Immature natural killer cell (primary cell): ENCODE measurements around the gene PRKAA1. TPM values are rescaled to one million over a fixed set of nuclear protein-coding genes. Genes with fewer than 3 reads are reported as not detected.
"Not testable (repeated sequence)": the region's sequence is repeated elsewhere in the genome, so short reads cannot be mapped to it uniquely, and the experiment has no call there.

ENCODE experiments used
- DNase-seq, 3 donors: peaks; one replicate each; pipeline ENCODE4 v3.0.0; 2022; ENCODE audit warnings: mixed read lengths in 1 of 3
- H3K27ac Mint-ChIP-seq, 6 donors: one replicate each; pipeline ENCODE4 v1.8.0; 2020; ENCODE audit warnings: mixed read lengths in 6 of 6, mild to moderate bottlenecking in 5 of 6, inconsistent platforms in 4 of 6, moderate library complexity in 3 of 6
- H3K27me3 Mint-ChIP-seq, 3 donors: one replicate each; pipeline ENCODE4 v1.8.0; 2020 to 2021; ENCODE audit warnings: low read depth in 3 of 3, mild to moderate bottlenecking in 3 of 3, mixed read lengths in 3 of 3, moderate library complexity in 3 of 3, inconsistent platforms in 1 of 3
- H3K36me3 Mint-ChIP-seq, 3 donors: one replicate each; pipeline ENCODE4 v1.8.0; 2020; ENCODE audit warnings: mixed read lengths in 3 of 3, inconsistent platforms in 2 of 3, mild to moderate bottlenecking in 2 of 3
- H3K4me1 Mint-ChIP-seq, 2 donors: one replicate each; pipeline ENCODE4 v1.8.0; 2020; ENCODE audit warnings: inconsistent platforms in 2 of 2, mild to moderate bottlenecking in 2 of 2, mixed read lengths in 2 of 2, moderate library complexity in 1 of 2
- H3K4me3 Mint-ChIP-seq, 5 donors: one replicate each; pipeline ENCODE4 v1.8.0; 2020; ENCODE audit warnings: mild to moderate bottlenecking in 5 of 5, mixed read lengths in 5 of 5, inconsistent platforms in 3 of 5, moderate library complexity in 3 of 5
- H3K9me3 Mint-ChIP-seq, 6 donors: one replicate each; pipeline ENCODE4 v1.8.0; 2020; ENCODE audit warnings: mild to moderate bottlenecking in 6 of 6, mixed read lengths in 6 of 6, inconsistent platforms in 4 of 6, moderate library complexity in 3 of 6
- polyA plus RNA-seq, 3 donors: library from polyadenylated mRNA; unstranded; fragments of 300-500 nt; fragmentation: Illumina TruSeq; gene quantifications; one replicate each; pipeline ENCODE4 v1.2.3, GENCODE V29; 2021

The PRKAA1 gene
- polyA plus RNA-seq, 3 donors from 2014 or later, result 32.5 to 54.3 (median 39.8) TPM

DNA sequence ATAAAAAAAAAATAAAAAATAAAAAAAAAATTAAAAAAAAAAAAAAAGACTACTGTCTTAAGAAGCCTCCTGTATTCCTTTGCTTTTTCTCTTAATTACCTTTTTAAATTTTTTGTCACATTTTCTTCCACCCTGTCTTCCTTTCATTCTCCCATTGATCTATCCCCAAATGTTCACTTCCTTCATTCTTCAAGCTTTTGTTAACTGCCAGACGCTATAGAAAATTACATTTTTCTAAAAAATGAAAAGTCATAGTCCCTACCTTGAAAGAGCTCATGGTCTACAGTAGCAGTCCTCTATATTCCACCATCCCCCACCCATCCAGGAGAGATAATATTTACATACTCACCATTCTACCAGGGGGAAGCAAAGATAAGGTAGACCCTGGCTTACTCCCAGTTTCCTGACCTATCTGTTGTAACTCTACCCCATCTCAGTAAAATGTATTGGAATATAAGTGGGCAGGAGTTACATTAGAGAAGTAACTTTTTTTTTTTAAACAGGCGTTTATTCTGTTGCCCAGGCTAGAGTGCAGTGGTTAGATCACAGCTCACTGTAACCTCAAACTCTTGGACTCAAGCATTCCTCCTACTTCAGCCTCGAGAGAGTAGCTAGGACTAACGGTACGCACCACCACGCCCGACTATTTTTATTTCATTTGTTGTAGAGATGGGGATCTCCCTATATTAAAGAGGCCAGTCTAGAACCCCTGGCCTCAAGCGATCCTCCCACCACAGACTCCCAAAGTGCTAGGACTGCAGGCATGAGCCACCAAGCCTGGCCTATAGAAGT lies 3.8 kb upstream of the PRKAA1 start:
- peaks cover 4 to 16% (median 14%) of the 10 kb centered on the region in 3 donors for H3K27me3 Mint-ChIP-seq
- no peaks in the 10 kb centered on the region for H3K36me3 Mint-ChIP-seq
- H3K9me3 Mint-ChIP-seq, result no peaks in the 10 kb centered on the region
- no peak for DNase-seq
- H3K4me1 Mint-ChIP-seq, result peaks cover 9 to 18% of the 10 kb centered on the region in 2 donors
- peak overlapping the region in 2 of 5 donors; percentile 15 to 26 for H3K4me3 Mint-ChIP-seq
- peak overlapping the region in 1 of 6 donors; percentile 1 for H3K27ac Mint-ChIP-seq

DNA sequence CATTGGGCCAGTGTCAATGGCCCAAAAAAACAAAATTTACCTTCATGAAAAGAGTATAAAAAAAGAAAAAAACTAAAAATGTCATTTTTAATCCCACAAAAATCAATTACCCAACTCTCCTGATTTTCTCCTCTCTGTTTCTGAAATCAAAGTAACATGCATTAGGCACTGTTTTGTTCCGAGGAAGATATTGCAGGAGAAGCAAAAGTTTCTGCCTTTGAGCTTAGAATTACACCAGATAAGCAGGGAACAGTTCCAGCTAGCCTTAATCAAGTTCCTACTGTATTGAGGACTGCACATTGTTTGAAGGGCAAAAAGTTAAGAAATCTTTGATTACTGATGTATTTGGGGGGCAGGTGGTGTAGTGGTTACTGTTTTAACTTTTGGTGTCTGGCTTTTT lies 1.1 kb upstream of the PRKAA1 start:
- no peaks in the 10 kb centered on the region for H3K36me3 Mint-ChIP-seq
- peaks cover 27 to 44% of the 10 kb centered on the region in 2 donors for H3K4me1 Mint-ChIP-seq
- H3K27ac Mint-ChIP-seq, result peak overlapping the region in 5 of 6 donors; percentile 13 to 95 (median 89)
- H3K4me3 Mint-ChIP-seq, result peak overlapping the region; percentile 91 to 95 (median 95)
- peaks cover 4 to 18% (median 16%) of the 10 kb centered on the region in 3 donors for H3K27me3 Mint-ChIP-seq
- H3K9me3 Mint-ChIP-seq, result no peaks in the 10 kb centered on the region
- no peak for DNase-seq

GRCh38 chr5:40798801-40799210 lies 632 bp upstream of the PRKAA1 start:
- no peak for DNase-seq
- Mint-ChIP-seq H3K9me3 (no peaks in the 10 kb centered on the region), H3K27ac (peak overlapping the region; percentile 88 to 95 (median 90)), H3K4me1 (peaks cover 32 to 48% of the 10 kb centered on the region in 2 donors), H3K27me3 (peaks cover 4 to 18% (median 16%) of the 10 kb centered on the region in 3 donors), H3K36me3 (no peaks in the 10 kb centered on the region), H3K4me3 (peak overlapping the region; percentile 91 to 95 (median 95))

- Mint-ChIP-seq H3K4me3 (peak overlapping the region; percentile 91 to 95 (median 93)), H3K4me1 (peaks cover 37 to 59% of the 10 kb centered on the region in 2 donors), H3K36me3 (no peaks in the 10 kb centered on the region), H3K27ac (peak overlapping the region; percentile 89 to 94 (median 93)), H3K9me3 (no peaks in the 10 kb centered on the region), H3K27me3 (peaks cover 4 to 16% (median 14%) of the 10 kb centered on the region in 3 donors)
- peak; percentile 78 to 81 (median 80) for DNase-seq
Observed at GRCh38 chr5:40797273-40798011, 732 bp downstream of the PRKAA1 start.

GRCh38 chr5:40796487-40796889 lies 1.7 kb downstream of the PRKAA1 start:
- DNase-seq, result no peak
- Mint-ChIP-seq H3K4me1 (peaks cover 37 to 68% of the 10 kb centered on the region in 2 donors), H3K27me3 (peaks cover 4 to 16% (median 12%) of the 10 kb centered on the region in 3 donors), H3K9me3 (no peaks in the 10 kb centered on the region), H3K27ac (peak overlapping the region; percentile 57 to 94 (median 86)), H3K36me3 (no peaks in the 10 kb centered on the region), H3K4me3 (peak overlapping the region; percentile 63 to 95 (median 91))

DNA sequence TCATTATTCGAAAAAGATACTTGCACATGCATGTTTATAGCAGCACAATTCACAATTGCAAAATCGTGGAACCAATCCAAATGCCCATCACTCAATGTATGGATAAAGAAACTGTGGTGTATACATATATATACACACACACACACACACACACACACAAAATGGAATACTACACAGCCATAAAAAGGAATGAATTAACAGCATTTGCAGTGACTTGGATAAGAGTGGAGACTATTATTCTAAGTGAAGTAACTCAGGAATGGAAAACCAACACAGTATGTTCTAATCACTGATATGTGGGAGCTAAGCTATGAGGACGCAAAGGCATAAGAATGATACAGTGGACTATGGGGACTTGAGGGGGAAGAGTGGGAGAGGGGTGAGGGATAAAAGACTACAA lies 3.3 kb downstream of the PRKAA1 start:
- DNase-seq, H3K36me3 Mint-ChIP-seq, H3K9me3 Mint-ChIP-seq: not testable (repeated sequence)
- H3K27ac Mint-ChIP-seq, result peak overlapping the region in 1 of 6 donors; percentile 50
- H3K4me3 Mint-ChIP-seq, result peak overlapping the region in 1 of 5 donors; percentile 17
- H3K4me1 Mint-ChIP-seq, result peaks cover 52 to 81% of the 10 kb centered on the region in 2 donors
- peaks cover 4 to 16% (median 12%) of the 10 kb centered on the region in 3 donors for H3K27me3 Mint-ChIP-seq

GRCh38 chr5:40794340-40794739 lies 3.8 kb downstream of the PRKAA1 start:
- not testable (repeated sequence) for H3K36me3 Mint-ChIP-seq, H3K9me3 Mint-ChIP-seq, H3K4me3 Mint-ChIP-seq, H3K27ac Mint-ChIP-seq, DNase-seq
- H3K4me1 Mint-ChIP-seq, result peaks cover 56 to 83% of the 10 kb centered on the region in 2 donors
- H3K27me3 Mint-ChIP-seq, result peaks cover 4 to 16% (median 12%) of the 10 kb centered on the region in 3 donors

GRCh38 chr5:40792691-40793090 lies 5.5 kb downstream of the PRKAA1 start:
- H3K4me3 Mint-ChIP-seq, H3K9me3 Mint-ChIP-seq, DNase-seq, H3K36me3 Mint-ChIP-seq, H3K27me3 Mint-ChIP-seq, H3K27ac Mint-ChIP-seq: not testable (repeated sequence)
- peaks cover 66 to 91% of the 10 kb centered on the region in 2 donors for H3K4me1 Mint-ChIP-seq

- H3K27ac Mint-ChIP-seq, result no peak overlapping the region
Observed at GRCh38 chr5:40791715-40792139, 6.4 kb downstream of the PRKAA1 start.

GRCh38 chr5:40790947-40791593 lies 7.1 kb downstream of the PRKAA1 start:
- H3K4me3 Mint-ChIP-seq, result no peak overlapping the region
- H3K36me3 Mint-ChIP-seq, result peaks cover 8 to 12% (median 9%) of the 10 kb centered on the region in 3 donors
- H3K9me3 Mint-ChIP-seq, result no peaks in the 10 kb centered on the region
- peaks cover 57 to 88% of the 10 kb centered on the region in 2 donors for H3K4me1 Mint-ChIP-seq
- H3K27me3 Mint-ChIP-seq, result peaks cover 0 to 3% (median 0%) of the 10 kb centered on the region in 3 donors
- DNase-seq, result no peak
- peak overlapping the region in 3 of 6 donors; percentile 2 to 31 (median 26) for H3K27ac Mint-ChIP-seq

More at GRCh38 chr5:40791715-40792139, 6.4 kb downstream of the PRKAA1 start:
- Mint-ChIP-seq H3K9me3 (no peaks in the 10 kb centered on the region), H3K36me3 (peaks cover 6 to 9% (median 8%) of the 10 kb centered on the region in 3 donors), H3K27me3 (peaks cover 0 to 3% (median 0%) of the 10 kb centered on the region in 3 donors), H3K4me1 (peaks cover 61 to 88% of the 10 kb centered on the region in 2 donors), H3K4me3 (no peak overlapping the region)
- DNase-seq, result no peak

DNA sequence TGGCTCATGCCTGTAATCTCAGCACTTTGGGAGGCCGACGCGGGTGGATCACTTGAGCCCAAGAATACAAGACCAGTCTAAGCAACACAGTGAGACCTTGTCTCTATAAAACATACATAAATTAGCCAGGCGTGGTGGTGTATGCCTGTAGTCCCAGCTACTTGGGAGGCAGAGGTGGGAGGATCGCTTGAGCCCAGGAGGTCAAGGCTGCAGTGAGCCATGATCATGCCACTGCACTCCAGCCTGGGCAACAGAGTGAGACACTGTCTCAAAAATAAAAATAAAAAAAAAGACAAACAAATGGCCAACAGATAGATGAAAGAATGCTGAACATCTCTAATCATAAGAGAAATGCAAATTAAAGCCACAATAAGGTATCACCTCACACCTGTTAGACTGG lies 9.2 kb downstream of the PRKAA1 start:
- not testable (repeated sequence) for DNase-seq, H3K4me3 Mint-ChIP-seq, H3K9me3 Mint-ChIP-seq, H3K27me3 Mint-ChIP-seq
- Mint-ChIP-seq H3K36me3 (peaks cover 12 to 16% (median 12%) of the 10 kb centered on the region in 3 donors), H3K27ac (peak overlapping the region in 3 of 6 donors; percentile 13 to 49 (median 15)), H3K4me1 (peaks cover 59 to 89% of the 10 kb centered on the region in 2 donors)

GRCh38 chr5:40787986-40788385 lies 10.2 kb downstream of the PRKAA1 start:
- H3K36me3 Mint-ChIP-seq, result peaks cover 12 to 16% (median 12%) of the 10 kb centered on the region in 3 donors
- H3K9me3 Mint-ChIP-seq, result no peaks in the 10 kb centered on the region
- H3K27me3 Mint-ChIP-seq, result no peaks in the 10 kb centered on the region
- H3K4me3 Mint-ChIP-seq, result no peak overlapping the region
- H3K27ac Mint-ChIP-seq, result peak overlapping the region in 1 of 6 donors; percentile 66
- peaks cover 55 to 89% of the 10 kb centered on the region in 2 donors for H3K4me1 Mint-ChIP-seq
- no peak for DNase-seq

DNA sequence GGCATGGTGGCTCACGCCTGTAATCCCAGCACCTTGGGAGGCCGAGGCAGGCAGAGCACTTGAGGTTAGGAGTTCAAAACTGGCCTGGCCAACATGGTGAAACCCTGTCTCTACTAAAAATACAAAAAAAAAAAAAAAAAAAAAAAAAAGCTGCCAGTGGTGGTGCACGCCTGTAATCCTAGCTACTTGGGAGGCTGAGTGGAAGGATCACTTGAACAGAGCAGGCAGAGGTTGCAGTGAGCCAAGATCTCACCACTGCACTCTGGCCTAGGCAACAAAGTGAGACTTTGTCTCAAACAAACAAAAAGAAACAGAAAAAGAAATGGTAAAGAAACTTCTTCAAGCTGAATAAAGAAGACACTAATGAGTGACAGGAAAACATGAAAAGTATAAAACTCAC lies 11.5 kb downstream of the PRKAA1 start:
- not testable (repeated sequence) for H3K27me3 Mint-ChIP-seq, H3K9me3 Mint-ChIP-seq, H3K27ac Mint-ChIP-seq, DNase-seq
- H3K4me1 Mint-ChIP-seq, result peaks cover 65 to 93% of the 10 kb centered on the region in 2 donors
- H3K36me3 Mint-ChIP-seq, result peaks cover 12 to 16% (median 12%) of the 10 kb centered on the region in 3 donors
- peak overlapping the region in 1 of 5 donors; percentile 18 for H3K4me3 Mint-ChIP-seq
